ENCODE data around the gene MB21D2.
A peak's percentile ranks its signal among the peaks of the same experiment; 100 is the strongest.

MB21D2 gene

DNA sequence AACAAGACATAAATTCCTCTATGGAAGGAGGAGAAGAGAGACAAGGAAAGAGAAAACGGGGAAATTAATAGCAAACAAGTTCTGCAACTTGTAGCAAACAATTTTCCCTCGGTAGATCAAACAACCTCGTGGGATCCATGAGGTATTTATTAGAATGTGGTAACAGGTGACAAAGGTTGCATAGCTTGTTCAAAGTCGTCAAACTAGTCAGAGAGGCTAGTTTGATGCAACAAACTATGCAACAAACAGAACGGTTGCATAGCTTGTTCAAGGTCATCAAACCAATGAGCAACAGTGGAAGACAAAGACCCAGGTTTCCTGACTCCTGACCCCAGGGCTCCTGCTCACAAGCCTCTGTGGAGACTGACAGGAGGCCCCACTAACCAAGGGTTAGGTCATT lies 20.7 kb downstream of the MB21D2 start:
- no peak overlapping the region for H3K27ac ChIP-seq (ENCODE audit: low read depth, low read length)
- H3K4me3 ChIP-seq (ENCODE audit: low read depth in 1 of 5, low read length in 5 of 5) = no peak overlapping the region
- peaks cover 0 to 2% (median 0%) of the 10 kb centered on the region in 5 donors for H3K36me3 ChIP-seq (ENCODE audit: control insufficient read depth in 5 of 5, insufficient read depth in 5 of 5, low read length in 5 of 5)
- H3K9me3 ChIP-seq (ENCODE audit: control insufficient read depth in 5 of 5, low read length in 5 of 5) = no peaks in the 10 kb centered on the region
- peaks cover 0 to 17% (median 5%) of the 10 kb centered on the region in 5 donors for H3K4me1 ChIP-seq (ENCODE audit: control insufficient read depth in 5 of 5, insufficient read depth in 5 of 5, low read length in 5 of 5)
- H3K9ac ChIP-seq (ENCODE audit: low read length in 5 of 5) = no peak overlapping the region
- H3K27me3 ChIP-seq (ENCODE audit: control insufficient read depth in 5 of 5, insufficient read depth in 4 of 5, low read length in 5 of 5) = no peaks in the 10 kb centered on the region

DNA sequence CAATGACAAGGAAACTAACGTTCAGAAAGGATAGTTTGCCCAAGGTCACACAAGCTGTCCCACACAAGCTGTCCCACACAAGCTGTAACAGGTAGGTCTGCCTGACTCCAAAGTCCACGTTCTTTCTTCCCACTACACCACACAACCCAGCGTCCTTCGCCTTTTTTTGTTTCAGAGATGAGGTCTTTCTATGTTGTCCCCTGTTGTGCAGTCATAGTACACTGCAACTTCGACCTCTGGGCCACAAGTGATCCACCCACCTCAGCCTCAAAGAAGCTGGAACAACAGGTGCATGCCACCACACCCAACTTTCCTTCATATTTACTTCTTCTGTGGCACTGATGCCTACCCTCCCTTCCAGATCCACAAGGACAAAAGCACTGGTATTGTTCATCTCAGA lies 21.4 kb downstream of the MB21D2 start:
- Histone ChIP-seq H3K4me3 (ENCODE audit: low read depth in 1 of 5, low read length in 5 of 5) (no peak overlapping the region), H3K27me3 (ENCODE audit: control insufficient read depth in 5 of 5, insufficient read depth in 4 of 5, low read length in 5 of 5) (no peaks in the 10 kb centered on the region), H3K9ac (ENCODE audit: low read length in 5 of 5) (no peak overlapping the region), H3K36me3 (ENCODE audit: control insufficient read depth in 5 of 5, insufficient read depth in 5 of 5, low read length in 5 of 5) (peaks cover 0 to 2% (median 0%) of the 10 kb centered on the region in 5 donors), H3K4me1 (ENCODE audit: control insufficient read depth in 5 of 5, insufficient read depth in 5 of 5, low read length in 5 of 5) (peaks cover 0 to 17% (median 5%) of the 10 kb centered on the region in 5 donors), H3K9me3 (ENCODE audit: control insufficient read depth in 5 of 5, low read length in 5 of 5) (no peaks in the 10 kb centered on the region), H3K27ac (ENCODE audit: low read depth, low read length) (no peak overlapping the region)

DNA sequence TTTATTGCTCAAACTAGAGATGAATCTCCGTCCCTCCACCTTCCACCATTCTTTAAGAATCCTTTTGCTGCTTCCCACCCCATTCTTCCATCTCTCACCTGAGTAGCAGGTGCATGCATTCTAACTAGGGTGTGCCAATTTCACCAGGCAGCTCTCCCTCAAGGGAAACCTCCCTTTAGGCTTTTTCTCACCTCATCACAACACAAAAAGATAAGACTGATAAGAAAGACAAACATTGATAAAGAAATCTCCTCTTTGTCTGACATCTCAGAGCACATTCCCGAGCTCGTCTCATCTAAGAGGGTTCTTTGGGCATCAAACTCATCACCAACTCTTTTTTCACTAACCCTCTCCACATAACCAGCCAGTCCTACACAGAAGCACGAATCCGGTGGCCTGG lies 23.0 kb downstream of the MB21D2 start:
- Histone ChIP-seq H3K4me1 (ENCODE audit: control insufficient read depth in 5 of 5, insufficient read depth in 5 of 5, low read length in 5 of 5) (peaks cover under 1 to 17% (median 5%) of the 10 kb centered on the region in 5 donors), H3K4me3 (ENCODE audit: low read depth in 1 of 5, low read length in 5 of 5) (no peak overlapping the region), H3K27ac (ENCODE audit: low read depth, low read length) (no peak overlapping the region), H3K9ac (ENCODE audit: low read length in 5 of 5) (no peak overlapping the region), H3K27me3 (ENCODE audit: control insufficient read depth in 5 of 5, insufficient read depth in 4 of 5, low read length in 5 of 5) (no peaks in the 10 kb centered on the region), H3K36me3 (ENCODE audit: control insufficient read depth in 5 of 5, insufficient read depth in 5 of 5, low read length in 5 of 5) (peaks cover 0 to under 1% (median 0%) of the 10 kb centered on the region in 5 donors), H3K9me3 (ENCODE audit: control insufficient read depth in 5 of 5, low read length in 5 of 5) (no peaks in the 10 kb centered on the region)

DNA sequence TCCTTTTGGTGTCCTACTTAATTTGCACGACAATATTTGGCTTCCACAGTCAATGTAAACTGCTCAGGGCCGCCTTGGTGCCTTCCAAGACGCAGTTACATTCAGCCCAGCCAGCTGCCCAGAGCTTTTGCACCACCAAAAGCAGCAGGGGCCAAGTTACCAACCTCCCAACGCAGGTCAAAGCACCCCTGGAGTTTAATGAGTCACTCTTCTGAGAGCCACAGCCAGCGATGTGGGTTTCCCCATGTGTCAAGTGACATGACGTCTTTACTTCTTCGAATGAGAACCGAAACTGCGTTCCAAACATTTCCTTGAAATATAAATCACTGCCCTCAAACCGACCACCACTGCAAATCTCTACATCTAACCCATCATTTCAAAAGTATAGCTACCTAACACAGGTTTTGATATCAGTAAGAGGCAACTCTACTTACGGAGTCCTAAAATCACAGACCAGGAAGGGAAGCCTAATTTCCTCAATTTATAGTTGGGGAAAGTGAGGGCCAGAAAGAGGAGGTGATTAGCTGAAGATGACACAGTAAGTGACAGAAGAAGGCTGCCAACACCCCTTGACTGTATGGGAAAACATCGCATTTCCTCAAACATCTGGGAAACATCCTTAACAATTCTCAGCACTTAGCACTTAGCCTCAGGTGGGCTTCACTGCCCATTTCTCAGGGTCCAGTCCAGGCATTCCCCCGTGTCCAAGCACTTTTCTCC lies 24.5 kb downstream of the MB21D2 start:
- Histone ChIP-seq H3K36me3 (ENCODE audit: control insufficient read depth in 5 of 5, insufficient read depth in 5 of 5, low read length in 5 of 5) (no peaks in the 10 kb centered on the region), H3K27ac (ENCODE audit: low read depth, low read length) (peak overlapping the region; percentile 25), H3K27me3 (ENCODE audit: control insufficient read depth in 5 of 5, insufficient read depth in 4 of 5, low read length in 5 of 5) (no peaks in the 10 kb centered on the region), H3K4me1 (ENCODE audit: control insufficient read depth in 5 of 5, insufficient read depth in 5 of 5, low read length in 5 of 5) (peaks cover 5 to 22% (median 12%) of the 10 kb centered on the region in 5 donors), H3K4me3 (ENCODE audit: low read depth in 1 of 5, low read length in 5 of 5) (no peak overlapping the region), H3K9me3 (ENCODE audit: control insufficient read depth in 5 of 5, low read length in 5 of 5) (no peaks in the 10 kb centered on the region), H3K9ac (ENCODE audit: low read length in 5 of 5) (no peak overlapping the region)

DNA sequence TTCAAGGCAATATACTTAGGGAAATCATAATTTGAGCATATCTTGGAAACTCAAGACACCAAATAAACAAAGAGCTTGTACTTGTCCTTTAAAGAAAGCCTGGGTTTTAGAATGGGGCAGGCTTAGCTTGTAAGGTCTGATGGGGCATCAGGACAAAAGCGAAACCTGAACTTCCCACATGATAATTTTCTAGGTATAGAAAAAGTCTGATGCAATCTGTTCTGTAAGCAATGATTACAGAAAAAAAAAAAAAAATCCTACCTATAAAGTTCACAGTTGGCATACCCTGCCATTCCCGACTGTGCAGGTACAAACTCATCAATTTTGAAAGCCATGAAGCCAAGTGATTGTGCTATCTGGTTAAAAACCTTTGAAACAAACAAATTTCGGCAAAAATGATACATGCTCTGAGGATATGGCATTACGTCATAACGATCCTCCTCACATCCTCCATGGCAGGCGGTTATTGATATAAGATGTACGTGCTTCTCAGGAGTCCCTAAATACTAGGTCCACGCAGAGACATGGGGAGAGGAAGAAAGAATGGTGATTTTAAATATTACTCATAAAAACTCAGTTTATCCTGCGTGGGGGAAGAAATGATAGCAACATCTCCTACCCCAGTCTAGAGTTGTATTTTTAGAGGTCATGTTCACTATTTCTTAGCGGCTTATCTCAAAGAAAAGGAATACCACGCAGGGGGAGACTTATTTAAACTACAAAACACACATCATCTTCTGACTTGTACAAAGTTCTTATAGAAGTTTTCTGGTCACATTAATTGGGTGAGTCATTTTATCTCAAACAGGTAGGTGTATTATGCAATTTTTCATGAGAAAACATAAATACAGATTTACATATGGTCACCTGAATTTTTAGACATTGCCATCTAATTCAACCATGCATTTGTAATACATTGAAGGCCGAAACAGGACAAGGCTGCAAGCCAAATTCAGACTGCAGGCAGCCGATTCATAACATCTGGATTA lies 27.0 kb downstream of the MB21D2 start:
- Histone ChIP-seq H3K27me3 (ENCODE audit: control insufficient read depth in 5 of 5, insufficient read depth in 4 of 5, low read length in 5 of 5) (no peaks in the 10 kb centered on the region), H3K9me3 (ENCODE audit: control insufficient read depth in 5 of 5, low read length in 5 of 5) (no peaks in the 10 kb centered on the region), H3K4me3 (ENCODE audit: low read depth in 1 of 5, low read length in 5 of 5) (no peak overlapping the region), H3K9ac (ENCODE audit: low read length in 5 of 5) (no peak overlapping the region), H3K36me3 (ENCODE audit: control insufficient read depth in 5 of 5, insufficient read depth in 5 of 5, low read length in 5 of 5) (no peaks in the 10 kb centered on the region), H3K4me1 (ENCODE audit: control insufficient read depth in 5 of 5, insufficient read depth in 5 of 5, low read length in 5 of 5) (peaks cover 5 to 22% (median 15%) of the 10 kb centered on the region in 5 donors), H3K27ac (ENCODE audit: low read depth, low read length) (no peak overlapping the region)

DNA sequence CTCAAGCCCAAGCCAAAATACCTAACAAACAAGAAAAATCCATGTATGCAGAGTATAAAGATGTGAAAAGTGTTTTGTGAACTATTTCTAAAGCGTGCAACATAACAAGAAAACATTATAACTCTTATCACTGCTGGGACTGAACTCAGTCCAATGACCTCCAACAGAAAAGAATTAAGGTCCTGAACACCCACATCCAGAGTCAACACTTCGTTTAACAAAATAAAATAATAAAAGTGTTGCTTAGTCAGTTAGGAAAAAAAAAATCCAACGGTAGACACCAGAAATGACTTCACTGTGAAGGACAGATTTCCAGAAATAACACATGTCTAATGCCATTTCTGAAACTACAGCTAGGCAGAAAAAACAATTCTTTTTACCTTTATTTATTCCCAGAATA lies 28.0 kb downstream of the MB21D2 start:
- no peaks in the 10 kb centered on the region for H3K27me3 ChIP-seq (ENCODE audit: control insufficient read depth in 5 of 5, insufficient read depth in 4 of 5, low read length in 5 of 5)
- H3K4me3 ChIP-seq (ENCODE audit: low read depth in 1 of 5, low read length in 5 of 5) = no peak overlapping the region
- no peak overlapping the region for H3K27ac ChIP-seq (ENCODE audit: low read depth, low read length)
- no peaks in the 10 kb centered on the region for H3K36me3 ChIP-seq (ENCODE audit: control insufficient read depth in 5 of 5, insufficient read depth in 5 of 5, low read length in 5 of 5)
- peaks cover 5 to 22% (median 15%) of the 10 kb centered on the region in 5 donors for H3K4me1 ChIP-seq (ENCODE audit: control insufficient read depth in 5 of 5, insufficient read depth in 5 of 5, low read length in 5 of 5)
- no peak overlapping the region for H3K9ac ChIP-seq (ENCODE audit: low read length in 5 of 5)
- H3K9me3 ChIP-seq (ENCODE audit: control insufficient read depth in 5 of 5, low read length in 5 of 5) = no peaks in the 10 kb centered on the region

DNA sequence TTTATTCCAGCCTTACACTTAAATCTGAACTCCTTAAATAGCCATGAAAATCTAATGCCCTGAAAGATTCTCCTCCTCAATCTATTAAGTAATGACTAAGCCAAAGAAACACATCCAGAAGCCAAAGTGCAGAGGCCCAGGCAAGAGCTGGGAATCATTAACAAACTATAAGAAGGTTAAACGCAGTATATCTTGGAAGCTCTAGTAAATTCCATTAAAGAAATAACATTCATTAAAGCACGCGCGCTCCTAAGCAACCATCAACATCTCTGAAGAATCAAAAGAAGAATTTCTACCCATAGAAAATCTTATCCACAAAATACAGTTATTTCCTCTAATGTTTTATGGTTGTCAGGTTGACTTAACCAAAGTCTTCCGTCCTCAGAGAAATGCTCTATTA lies 29.5 kb downstream of the MB21D2 start:
- H3K9ac ChIP-seq (ENCODE audit: low read length in 5 of 5) = no peak overlapping the region
- H3K4me1 ChIP-seq (ENCODE audit: control insufficient read depth in 5 of 5, insufficient read depth in 5 of 5, low read length in 5 of 5) = peaks cover 3 to 15% (median 13%) of the 10 kb centered on the region in 5 donors
- H3K36me3 ChIP-seq (ENCODE audit: control insufficient read depth in 5 of 5, insufficient read depth in 5 of 5, low read length in 5 of 5) = no peaks in the 10 kb centered on the region
- no peaks in the 10 kb centered on the region for H3K27me3 ChIP-seq (ENCODE audit: control insufficient read depth in 5 of 5, insufficient read depth in 4 of 5, low read length in 5 of 5)
- H3K4me3 ChIP-seq (ENCODE audit: low read depth in 1 of 5, low read length in 5 of 5) = no peak overlapping the region
- H3K27ac ChIP-seq (ENCODE audit: low read depth, low read length) = no peak overlapping the region
- H3K9me3 ChIP-seq (ENCODE audit: control insufficient read depth in 5 of 5, low read length in 5 of 5) = no peaks in the 10 kb centered on the region

DNA sequence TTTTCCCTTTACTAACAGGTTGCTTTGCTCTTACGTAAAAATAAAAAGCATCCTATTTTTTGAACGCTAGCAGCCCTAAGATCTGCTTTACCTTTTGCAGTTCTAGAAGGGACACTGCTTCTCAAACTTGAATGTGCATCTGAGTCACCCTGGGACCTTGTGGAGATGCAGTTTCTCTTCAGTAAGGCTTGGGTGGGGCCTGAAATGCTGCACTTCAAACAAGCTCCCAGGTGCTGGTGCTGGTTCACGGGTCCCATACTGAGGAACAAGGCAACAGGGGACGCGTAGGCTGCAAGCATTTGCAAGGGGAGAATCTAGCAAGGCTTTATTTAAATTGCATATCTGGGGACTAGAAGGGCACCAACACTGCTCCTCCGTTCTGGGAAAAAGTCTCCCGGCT lies 30.0 kb downstream of the MB21D2 start:
- Histone ChIP-seq H3K9ac (ENCODE audit: low read length in 5 of 5) (no peak overlapping the region), H3K27ac (ENCODE audit: low read depth, low read length) (no peak overlapping the region), H3K4me3 (ENCODE audit: low read depth in 1 of 5, low read length in 5 of 5) (no peak overlapping the region), H3K27me3 (ENCODE audit: control insufficient read depth in 5 of 5, insufficient read depth in 4 of 5, low read length in 5 of 5) (no peaks in the 10 kb centered on the region), H3K4me1 (ENCODE audit: control insufficient read depth in 5 of 5, insufficient read depth in 5 of 5, low read length in 5 of 5) (peaks cover 0 to 13% (median 10%) of the 10 kb centered on the region in 5 donors), H3K36me3 (ENCODE audit: control insufficient read depth in 5 of 5, insufficient read depth in 5 of 5, low read length in 5 of 5) (no peaks in the 10 kb centered on the region), H3K9me3 (ENCODE audit: control insufficient read depth in 5 of 5, low read length in 5 of 5) (no peaks in the 10 kb centered on the region)

DNA sequence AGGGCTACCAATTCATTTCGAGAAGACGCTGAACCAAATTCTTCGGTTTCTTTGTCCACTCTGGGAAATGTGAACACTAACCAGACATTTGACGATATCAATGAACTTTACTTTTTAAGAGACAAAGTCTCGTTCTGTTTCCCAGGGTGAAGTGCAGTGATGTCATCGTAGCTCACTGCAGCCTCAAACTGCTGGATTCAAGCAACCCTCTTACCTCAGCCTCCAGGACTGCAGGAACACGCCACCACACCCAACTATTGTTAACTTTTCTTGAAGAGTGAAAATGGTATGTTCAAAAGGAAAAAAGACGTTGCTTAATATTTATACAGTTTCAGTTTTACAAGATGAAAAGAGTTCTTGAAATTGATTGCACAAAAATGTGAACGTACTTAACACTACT lies 30.6 kb downstream of the MB21D2 start:
- Histone ChIP-seq H3K9ac (ENCODE audit: low read length in 5 of 5) (no peak overlapping the region), H3K9me3 (ENCODE audit: control insufficient read depth in 5 of 5, low read length in 5 of 5) (no peaks in the 10 kb centered on the region), H3K36me3 (ENCODE audit: control insufficient read depth in 5 of 5, insufficient read depth in 5 of 5, low read length in 5 of 5) (no peaks in the 10 kb centered on the region), H3K4me1 (ENCODE audit: control insufficient read depth in 5 of 5, insufficient read depth in 5 of 5, low read length in 5 of 5) (peaks cover 0 to 13% (median 9%) of the 10 kb centered on the region in 5 donors), H3K27ac (ENCODE audit: low read depth, low read length) (no peak overlapping the region), H3K27me3 (ENCODE audit: control insufficient read depth in 5 of 5, insufficient read depth in 4 of 5, low read length in 5 of 5) (no peaks in the 10 kb centered on the region), H3K4me3 (ENCODE audit: low read depth in 1 of 5, low read length in 5 of 5) (no peak overlapping the region)
